Neural progenitor cell (in vitro differentiated cells): ENCODE data around the gene OR4D9. TPM values are rescaled to one million over a fixed set of nuclear protein-coding genes. Genes with fewer than 3 reads are reported as not detected.

Experiments used
- DNase-seq: peaks from one replicate; pipeline ENCODE4 v3.0.0-alpha.2; 2016; ENCODE audit warnings: low spot score
- H2AFZ ChIP-seq: fragments of 200-600 bp; sonication (generic); replicated peaks from 2 replicates; pipeline ENCODE4 v1.6.1; 2016; ENCODE audit warnings: antibody characterized with exemption
- H3F3A ChIP-seq: fragments of 200-600 bp; sonication (generic); 2 replicates; pipeline ENCODE4 v1.6.1; 2016; ENCODE audit warnings: antibody characterized with exemption, low read depth
- H3K27ac ChIP-seq: fragments of 200-600 bp; sonication (generic); 2 replicates; pipeline ENCODE4 v1.5.1; 2016; ENCODE audit warnings: mild to moderate bottlenecking
- H3K27me3 ChIP-seq: fragments of 200-600 bp; sonication (generic); 2 replicates; pipeline ENCODE4 v1.6.1; 2016; ENCODE audit warnings: mild to moderate bottlenecking, moderate library complexity
- H3K36me3 ChIP-seq: fragments of 200-600 bp; sonication (generic); 2 replicates; pipeline ENCODE4 v1.5.1; 2016
- H3K4me1 ChIP-seq: fragments of 200-600 bp; sonication (generic); 2 replicates; pipeline ENCODE4 v1.6.1; 2016; ENCODE audit warnings: mixed run types
- H3K4me2 ChIP-seq: fragments of 200-600 bp; sonication (generic); 2 replicates; pipeline ENCODE4 v1.6.1; 2016
- H3K4me3 ChIP-seq: fragments of 200-600 bp; sonication (generic); 2 replicates; pipeline ENCODE4 v1.5.1; 2016
- H3K79me2 ChIP-seq: fragments of 200-600 bp; sonication (generic); 2 replicates; pipeline ENCODE4 v1.6.1; 2016; ENCODE audit warnings: low read depth
- H3K9ac ChIP-seq: fragments of 200-600 bp; sonication (generic); 2 replicates; pipeline ENCODE4 v1.6.1; 2016
- H3K9me3 ChIP-seq: fragments of 200-600 bp; sonication (generic); 2 replicates; pipeline ENCODE4 v1.5.1; 2016; ENCODE audit warnings: low read depth
- H4K20me1 ChIP-seq: fragments of 200-600 bp; sonication (generic); 2 replicates; pipeline ENCODE4 v1.6.1; 2016; ENCODE audit warnings: low read depth
- H3K27ac Mint-ChIP-seq: 3 replicates; pipeline ENCODE4 v1.8.0; 2021; ENCODE audit warnings: mixed read lengths
- H3K27me3 Mint-ChIP-seq: 2 replicates; pipeline ENCODE4 v1.8.0; 2022; ENCODE audit warnings: low read depth, mild to moderate bottlenecking, inconsistent platforms, moderate library complexity, mixed read lengths; ENCODE audit not compliant: insufficient read depth
- H3K36me3 Mint-ChIP-seq: 3 replicates; pipeline ENCODE4 v1.8.0; 2021; ENCODE audit warnings: mixed read lengths
- H3K4me1 Mint-ChIP-seq: 3 replicates; pipeline ENCODE4 v1.8.0; 2021; ENCODE audit warnings: mixed read lengths
- H3K4me3 Mint-ChIP-seq: 3 replicates; pipeline ENCODE4 v1.8.0; 2021; ENCODE audit warnings: mild to moderate bottlenecking, moderate library complexity, mixed read lengths
- H3K9me3 Mint-ChIP-seq: 3 replicates; pipeline ENCODE4 v1.8.0; 2020; ENCODE audit warnings: mixed read lengths
- EZH2 ChIP-seq: fragments of 200-600 bp; sonication (generic); IDR thresholded peaks from 2 replicates; pipeline ENCODE4 v1.6.1; 2017; ENCODE audit warnings: antibody characterized with exemption, mild to moderate bottlenecking, moderate library complexity
- EZH2phosphoT487 ChIP-seq: fragments of 200-600 bp; sonication (generic); IDR thresholded peaks from 2 replicates; pipeline ENCODE4 v1.6.1; 2017; ENCODE audit warnings: antibody characterized with exemption
- total RNA-seq: library from RNA; depleted of rRNA; stranded (reverse); fragments of >200 nt; gene quantifications from 2 replicates; pipeline ENCODE4 v1.2.3, GENCODE V29; 2015; ENCODE audit warnings: low replicate concordance
- TF ChIP-seq, protein P1 (sequence below): fragments of 200-600 bp; sonication (generic); IDR thresholded peaks from 2 replicates; pipeline ENCODE4 v1.5.1; 2017; ENCODE audit warnings: antibody characterized with exemption, mild to moderate bottlenecking

OR4D9 gene
- total RNA-seq, 1 donor from 2014 or later = not detected

DNA sequence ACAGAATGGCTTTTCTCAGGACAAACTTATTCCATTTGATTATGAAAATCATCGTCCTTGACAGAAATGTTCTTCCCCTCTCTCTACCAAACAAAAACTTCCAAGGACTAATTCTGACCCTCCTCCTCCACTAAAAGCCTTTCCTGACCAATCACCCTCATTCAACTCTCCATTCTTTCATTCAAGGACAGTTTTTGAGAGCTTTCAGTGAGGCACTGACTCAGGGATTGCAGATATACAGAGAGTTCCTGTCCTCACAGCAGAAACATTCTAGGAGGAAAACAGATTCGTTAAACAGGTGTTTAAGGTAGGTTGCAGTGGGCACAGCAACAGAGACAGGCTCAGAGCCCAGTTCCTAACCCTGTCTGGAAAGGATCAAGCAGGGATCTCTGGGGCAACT lies 41.5 kb downstream of the OR4D9 start:
- Histone ChIP-seq H3K4me3 (peak overlapping the region; percentile 8), H3K27me3 (no peaks in the 10 kb centered on the region), H3K9me3 (no peaks in the 10 kb centered on the region), H3K79me2 (no peaks in the 10 kb centered on the region), H3K4me1 (peaks cover 19% of the 10 kb centered on the region), H4K20me1 (no peaks in the 10 kb centered on the region), H3K9ac (no peak overlapping the region), H2AFZ (no peak overlapping the region), H3K4me2 (peak overlapping the region; percentile 79), H3K27ac (no peak overlapping the region), H3F3A (peaks cover 73% of the 10 kb centered on the region), H3K36me3 (no peaks in the 10 kb centered on the region)
- H3K27me3 Mint-ChIP-seq = peaks cover 36% of the 10 kb centered on the region
- TF ChIP-seq EZH2 (no peak), EZH2phosphoT487 (no peak)
- TF ChIP-seq, protein P1, sequence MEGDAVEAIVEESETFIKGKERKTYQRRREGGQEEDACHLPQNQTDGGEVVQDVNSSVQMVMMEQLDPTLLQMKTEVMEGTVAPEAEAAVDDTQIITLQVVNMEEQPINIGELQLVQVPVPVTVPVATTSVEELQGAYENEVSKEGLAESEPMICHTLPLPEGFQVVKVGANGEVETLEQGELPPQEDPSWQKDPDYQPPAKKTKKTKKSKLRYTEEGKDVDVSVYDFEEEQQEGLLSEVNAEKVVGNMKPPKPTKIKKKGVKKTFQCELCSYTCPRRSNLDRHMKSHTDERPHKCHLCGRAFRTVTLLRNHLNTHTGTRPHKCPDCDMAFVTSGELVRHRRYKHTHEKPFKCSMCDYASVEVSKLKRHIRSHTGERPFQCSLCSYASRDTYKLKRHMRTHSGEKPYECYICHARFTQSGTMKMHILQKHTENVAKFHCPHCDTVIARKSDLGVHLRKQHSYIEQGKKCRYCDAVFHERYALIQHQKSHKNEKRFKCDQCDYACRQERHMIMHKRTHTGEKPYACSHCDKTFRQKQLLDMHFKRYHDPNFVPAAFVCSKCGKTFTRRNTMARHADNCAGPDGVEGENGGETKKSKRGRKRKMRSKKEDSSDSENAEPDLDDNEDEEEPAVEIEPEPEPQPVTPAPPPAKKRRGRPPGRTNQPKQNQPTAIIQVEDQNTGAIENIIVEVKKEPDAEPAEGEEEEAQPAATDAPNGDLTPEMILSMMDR = no peak
- H3K4me1 Mint-ChIP-seq = peaks cover 50% of the 10 kb centered on the region
- H3K9me3 Mint-ChIP-seq = peaks cover 10% of the 10 kb centered on the region
- DNase-seq = peak; percentile 9
- H3K36me3 Mint-ChIP-seq = peaks cover 4% of the 10 kb centered on the region
- peak overlapping the region; percentile 77 for H3K4me3 Mint-ChIP-seq
- H3K27ac Mint-ChIP-seq = no peak overlapping the region

DNA sequence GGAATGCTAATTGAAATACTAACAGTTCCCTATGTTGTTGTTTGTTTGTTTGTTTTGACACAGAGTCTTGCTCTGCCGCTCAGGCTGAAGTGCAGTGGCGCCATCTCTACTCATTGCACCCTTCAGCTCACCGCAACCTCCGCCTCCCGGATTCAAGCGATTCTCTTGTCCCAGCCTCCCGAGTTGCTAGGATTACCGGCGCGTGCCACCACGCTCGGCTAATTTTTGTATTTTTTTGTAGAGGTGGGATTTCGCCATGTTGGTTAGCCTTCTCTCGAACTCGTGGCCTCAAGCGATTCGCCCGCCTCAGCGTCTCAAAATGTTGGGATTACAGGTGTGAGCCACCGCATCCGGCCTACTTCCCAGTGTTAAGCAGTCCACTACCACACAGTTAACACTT lies 42.0 kb downstream of the OR4D9 start:
- no peaks in the 10 kb centered on the region for H3K36me3 ChIP-seq
- H3K4me2 ChIP-seq = no peak overlapping the region
- no peak overlapping the region for H3K27ac ChIP-seq
- DNase-seq = no peak
- TF ChIP-seq, protein P1 = no peak
- no peak for TF ChIP-seq EZH2
- TF ChIP-seq EZH2phosphoT487 = no peak
- no peak overlapping the region for H2AFZ ChIP-seq
- no peak overlapping the region for H3K4me3 ChIP-seq
- no peak overlapping the region for H3K9ac ChIP-seq
- H3F3A ChIP-seq = peaks cover 73% of the 10 kb centered on the region
- Mint-ChIP-seq H3K27ac (no peak overlapping the region), H3K4me1 (peaks cover 48% of the 10 kb centered on the region), H3K27me3 (peaks cover 38% of the 10 kb centered on the region), H3K9me3 (peaks cover 10% of the 10 kb centered on the region), H3K36me3 (peaks cover 4% of the 10 kb centered on the region), H3K4me3 (peak overlapping the region; percentile 77)
- H3K9me3 ChIP-seq = no peaks in the 10 kb centered on the region
- H4K20me1 ChIP-seq = no peaks in the 10 kb centered on the region
- no peaks in the 10 kb centered on the region for H3K79me2 ChIP-seq
- peaks cover 15% of the 10 kb centered on the region for H3K4me1 ChIP-seq
- no peaks in the 10 kb centered on the region for H3K27me3 ChIP-seq

DNA sequence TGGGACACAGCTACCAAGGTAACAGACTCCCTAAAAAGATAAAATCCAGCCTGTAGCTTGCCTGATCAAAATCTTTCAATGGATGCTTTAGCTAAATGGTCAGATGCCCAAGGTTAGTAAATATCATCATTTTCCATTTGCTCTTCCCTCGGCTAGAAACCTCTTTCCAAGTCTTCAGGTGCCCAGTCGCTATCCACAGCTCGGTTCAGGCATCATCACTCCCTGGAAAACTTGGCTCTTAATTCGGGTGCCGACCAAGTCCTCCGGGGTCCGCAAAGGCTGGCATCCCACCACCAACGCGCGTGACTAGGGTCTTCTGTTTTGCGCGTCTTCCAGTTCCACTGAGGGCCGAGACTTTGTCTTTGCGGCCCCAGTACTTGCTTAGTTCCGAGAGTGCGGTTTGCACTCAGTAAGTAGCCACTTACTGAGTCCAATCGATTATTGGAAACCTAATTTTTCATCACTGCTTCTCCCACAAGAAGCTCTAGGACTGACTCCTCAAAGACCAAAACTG lies 44.3 kb downstream of the OR4D9 start:
- DNase-seq = no peak
- Histone ChIP-seq H2AFZ (peak overlapping the region; percentile 93), H3K9me3 (no peaks in the 10 kb centered on the region), H3K4me1 (peaks cover 3% of the 10 kb centered on the region), H3K4me3 (peak overlapping the region; percentile 52), H3K79me2 (no peaks in the 10 kb centered on the region), H3K4me2 (peak overlapping the region; percentile 81), H3K27me3 (no peaks in the 10 kb centered on the region), H3K9ac (no peak overlapping the region), H3K27ac (no peak overlapping the region), H4K20me1 (no peaks in the 10 kb centered on the region), H3F3A (peaks cover 70% of the 10 kb centered on the region), H3K36me3 (no peaks in the 10 kb centered on the region)
- H3K36me3 Mint-ChIP-seq = peaks cover 5% of the 10 kb centered on the region
- peak overlapping the region; percentile 64 for H3K27ac Mint-ChIP-seq
- TF ChIP-seq EZH2 (no peak), EZH2phosphoT487 (no peak)
- TF ChIP-seq, protein P1 = no peak
- H3K4me3 Mint-ChIP-seq = peak overlapping the region; percentile 87
- peaks cover 46% of the 10 kb centered on the region for H3K4me1 Mint-ChIP-seq
- peaks cover 46% of the 10 kb centered on the region for H3K27me3 Mint-ChIP-seq
- peaks cover 12% of the 10 kb centered on the region for H3K9me3 Mint-ChIP-seq
